ENCODE measurements around the gene LIAS.
"Not testable (repeated sequence)": the region's sequence is repeated elsewhere in the genome, so short reads cannot be mapped to it uniquely, and the experiment has no call there.

The LIAS gene

GRCh38 chr4:39505581-39505980 is 46.7 kb downstream of the LIAS start:
- H3K27ac ChIP-seq: no peak overlapping the region
- TF ChIP-seq Cebpa-rat (IDR thresholded peaks at IDR 0.05): no peak
- no peaks in the 10 kb centered on the region for H3K4me1 ChIP-seq
- H3K4me3 ChIP-seq: no peak overlapping the region
- H3K4me2 ChIP-seq: no peak overlapping the region
- no peaks in the 10 kb centered on the region for H3K9me3 ChIP-seq (replicated peaks in 1 of 11)
- no peak overlapping the region for H3K9ac ChIP-seq
- no peaks in the 10 kb centered on the region for H4K20me1 ChIP-seq
- no peaks in the 10 kb centered on the region for H3K27me3 ChIP-seq
- H3K36me3 ChIP-seq: peaks cover 92 to 100% (median 99%) of the 10 kb centered on the region in 11 experiments

- H3K4me2 ChIP-seq: no peak overlapping the region
- H3K4me3 ChIP-seq: no peak overlapping the region
- no peak for TF ChIP-seq Cebpa-rat (IDR thresholded peaks at IDR 0.05)
- no peak overlapping the region for H3K9ac ChIP-seq
- no peaks in the 10 kb centered on the region for H3K27me3 ChIP-seq
- H4K20me1 ChIP-seq: no peaks in the 10 kb centered on the region
- H3K36me3 ChIP-seq: peaks cover 84 to 100% (median 94%) of the 10 kb centered on the region in 11 experiments
- H3K27ac ChIP-seq: no peak overlapping the region
- no peaks in the 10 kb centered on the region for H3K4me1 ChIP-seq
- H3K9me3 ChIP-seq (replicated peaks in 1 of 11): no peaks in the 10 kb centered on the region
These were observed 51.6 kb downstream of the LIAS start for GRCh38 chr4:39510348-39510929.

- H3K27ac ChIP-seq; H3K9ac ChIP-seq; H3K4me1 ChIP-seq; H4K20me1 ChIP-seq; H3K4me3 ChIP-seq; H3K27me3 ChIP-seq; H3K9me3 ChIP-seq (replicated peaks in 1 of 11); H3K4me2 ChIP-seq: not testable (repeated sequence)
- peaks cover 76 to 98% (median 84%) of the 10 kb centered on the region in 11 experiments for H3K36me3 ChIP-seq
These were observed 55.4 kb downstream of the LIAS start for GRCh38 chr4:39514266-39514665.

DNA sequence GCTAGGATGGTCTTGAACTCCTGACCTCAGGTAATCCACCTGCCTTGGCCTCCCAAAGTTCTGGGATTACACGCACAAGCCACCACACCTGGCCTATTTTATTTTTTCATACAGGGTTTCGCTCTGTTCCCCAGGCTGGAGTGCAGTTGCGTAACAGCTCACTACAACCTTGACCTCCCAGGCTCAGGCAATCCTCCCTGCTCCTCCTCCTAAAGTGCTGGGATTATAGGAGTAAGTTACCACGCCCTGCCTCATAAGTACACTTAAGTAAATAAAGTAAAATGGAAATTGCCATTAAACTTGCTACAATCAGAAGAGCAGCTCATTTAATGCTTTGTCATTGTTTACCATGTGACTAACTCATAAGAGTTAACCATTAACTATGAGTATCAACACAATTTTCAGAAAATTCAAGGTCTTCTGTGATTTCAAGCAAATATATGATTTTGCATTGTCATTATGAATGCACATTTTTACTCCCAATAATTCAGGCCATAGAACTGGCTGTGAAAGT is 56.1 kb downstream of the LIAS start:
- Histone ChIP-seq H3K36me3 (peaks cover 74 to 98% (median 84%) of the 10 kb centered on the region in 11 experiments), H3K27ac (peak overlapping the region in 2 of 11 experiments; percentile 43 to 45; a peak in 3 of 22 replicates), H3K4me1 (no peaks in the 10 kb centered on the region), H3K4me3 (no peak overlapping the region), H3K27me3 (no peaks in the 10 kb centered on the region), H4K20me1 (no peaks in the 10 kb centered on the region), H3K9ac (no peak overlapping the region), H3K9me3 (replicated peaks in 1 of 11) (no peaks in the 10 kb centered on the region), H3K4me2 (no peak overlapping the region)
- TF ChIP-seq Cebpa-rat (IDR thresholded peaks at IDR 0.05): no peak

- peaks cover 69 to 93% (median 82%) of the 10 kb centered on the region in 11 experiments for H3K36me3 ChIP-seq
- not testable (repeated sequence) for H3K9me3 ChIP-seq (replicated peaks in 1 of 11); H3K4me2 ChIP-seq; H3K4me3 ChIP-seq; H4K20me1 ChIP-seq; H3K27ac ChIP-seq; H3K27me3 ChIP-seq; H3K4me1 ChIP-seq; H3K9ac ChIP-seq
These were observed 57.0 kb downstream of the LIAS start for GRCh38 chr4:39515669-39516401.

- H3K27ac ChIP-seq: no peak overlapping the region; a peak in 1 of 22 replicates
- H4K20me1 ChIP-seq: no peaks in the 10 kb centered on the region
- H3K9ac ChIP-seq: no peak overlapping the region
- H3K27me3 ChIP-seq: no peaks in the 10 kb centered on the region
- H3K4me2 ChIP-seq: no peak overlapping the region
- no peak overlapping the region for H3K4me3 ChIP-seq
- H3K36me3 ChIP-seq: peaks cover 63 to 88% (median 77%) of the 10 kb centered on the region in 11 experiments
- no peak for TF ChIP-seq Cebpa-rat (IDR thresholded peaks at IDR 0.05)
- no peaks in the 10 kb centered on the region for H3K4me1 ChIP-seq
- no peaks in the 10 kb centered on the region for H3K9me3 ChIP-seq (replicated peaks in 1 of 11)
These were observed 57.6 kb downstream of the LIAS start for GRCh38 chr4:39516407-39516966.

DNA sequence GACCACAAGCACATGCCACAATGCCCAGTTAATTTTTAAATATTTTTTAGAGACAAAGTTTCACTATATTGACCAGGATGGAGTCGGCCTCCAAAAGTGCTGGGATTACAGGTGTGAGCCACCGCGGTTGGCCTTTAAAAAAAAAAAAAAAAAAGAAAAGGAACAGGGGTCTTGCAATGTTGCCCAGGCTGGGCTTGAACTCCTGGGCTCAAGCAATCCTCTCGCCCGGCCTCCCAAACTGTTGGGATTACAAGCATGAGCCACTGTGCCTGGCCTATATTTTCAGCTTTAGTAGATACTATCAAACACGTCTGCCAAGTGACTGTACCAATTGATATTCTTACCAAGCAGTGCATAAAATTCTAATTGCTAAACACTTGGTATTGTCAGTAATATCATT is 59.6 kb downstream of the LIAS start:
- Histone ChIP-seq H3K27me3 (no peaks in the 10 kb centered on the region), H3K9ac (no peak overlapping the region), H3K9me3 (replicated peaks in 1 of 11) (no peaks in the 10 kb centered on the region), H3K27ac (no peak overlapping the region), H3K36me3 (peaks cover 45 to 72% (median 57%) of the 10 kb centered on the region in 11 experiments), H3K4me2 (no peak overlapping the region), H4K20me1 (peaks cover 0 to 6% (median 0%) of the 10 kb centered on the region in 11 experiments; a peak in 3 of 22 replicates), H3K4me1 (no peaks in the 10 kb centered on the region), H3K4me3 (no peak overlapping the region)
- TF ChIP-seq Cebpa-rat (IDR thresholded peaks at IDR 0.05): no peak

- H3K27me3 ChIP-seq: no peaks in the 10 kb centered on the region
- H3K27ac ChIP-seq: no peak overlapping the region
- peaks cover 0 to 12% (median 0%) of the 10 kb centered on the region in 11 experiments; a peak in 4 of 22 replicates for H4K20me1 ChIP-seq
- peaks cover 21 to 44% (median 33%) of the 10 kb centered on the region in 11 experiments for H3K36me3 ChIP-seq
- H3K4me1 ChIP-seq: peaks cover 8 to 9% (median 9%) of the 10 kb centered on the region in 10 experiments; a peak in 19 of 20 replicates
- no peak for TF ChIP-seq Cebpa-rat (IDR thresholded peaks at IDR 0.05)
- no peak overlapping the region for H3K4me3 ChIP-seq
- H3K9ac ChIP-seq: no peak overlapping the region; a peak in 1 of 22 replicates
- H3K9me3 ChIP-seq (replicated peaks in 1 of 11): no peaks in the 10 kb centered on the region
- no peak overlapping the region for H3K4me2 ChIP-seq
These were observed 62.5 kb downstream of the LIAS start for GRCh38 chr4:39521253-39521919.

DNA sequence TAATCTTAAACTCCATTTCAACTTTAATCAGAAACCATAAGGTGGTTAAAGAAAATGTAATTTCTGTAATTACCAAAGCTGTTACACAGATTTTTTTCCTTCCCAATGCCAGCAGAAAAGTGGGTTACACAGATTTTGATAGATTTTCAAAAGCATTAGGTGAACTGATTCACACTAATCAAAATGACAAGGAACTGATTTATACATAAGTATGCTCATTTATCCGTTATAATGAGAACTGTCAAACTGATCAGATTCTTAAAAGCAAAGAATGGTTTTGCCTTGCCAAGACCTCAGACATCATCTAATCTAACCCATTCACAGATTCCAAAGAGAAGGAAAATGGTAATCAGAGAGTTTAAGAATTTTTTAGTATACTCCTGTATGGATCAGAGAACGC is 63.2 kb downstream of the LIAS start:
- Histone ChIP-seq H3K27ac (no peak overlapping the region), H3K4me2 (no peak overlapping the region), H4K20me1 (peaks cover 0 to 12% (median 0%) of the 10 kb centered on the region in 11 experiments; a peak in 4 of 22 replicates), H3K9ac (no peak overlapping the region; a peak in 1 of 22 replicates), H3K9me3 (replicated peaks in 1 of 11) (no peaks in the 10 kb centered on the region), H3K27me3 (no peaks in the 10 kb centered on the region), H3K4me1 (peaks cover 8 to 12% (median 11%) of the 10 kb centered on the region in 10 experiments; a peak in 19 of 20 replicates), H3K4me3 (no peak overlapping the region), H3K36me3 (peaks cover 21 to 41% (median 30%) of the 10 kb centered on the region in 11 experiments)
- no peak for TF ChIP-seq Cebpa-rat (IDR thresholded peaks at IDR 0.05)
